HCT116 (cell line): ENCODE measurements around the gene C11orf58. TPM values are rescaled to one million over a fixed set of nuclear protein-coding genes. Genes with fewer than 3 reads are reported as not detected.

Experiments
- ATAC-seq: fragments of 200-7000 bp; cut with Tn5 transposase; 2 replicates; pipeline ENCODE4 v1.9.1; 2020; ENCODE audit warnings: mild to moderate bottlenecking, moderate library complexity
- BruUV-seq: library from RNA; stranded (reverse); fragments of 400-500 nt; replicated peaks from 2 replicates; lab custom pipeline; 2021; lab: Mats Ljungman, UMichigan
- CTCF ChIA-PET: fragments of 300-600 bp; sonication (Branson Sonifier 250); formaldehyde crosslinking; loops from one replicate; lab custom pipeline; 2021; ENCODE audit warnings: antibody characterized with exemption; lab: Charles Lee
- POLR2A ChIA-PET: fragments of 300-600, 350-600 bp; sonication (Branson Sonifier 250); formaldehyde crosslinking; loops from one replicate; lab custom pipeline; 2021; ENCODE audit warnings: antibody characterized with exemption; lab: Charles Lee
- RAD21 ChIA-PET, 2 experiments: fragments of 300-600 bp; sonication (Branson Sonifier 250); formaldehyde crosslinking; loops; one replicate each; lab custom pipeline; 2023; ENCODE audit warnings: low total read pairs in 2 of 2; ENCODE audit not compliant: uncharacterized antibody in 2 of 2, unreplicated experiment in 2 of 2, low non-redundant PET in 1 of 2; lab: Charles Lee
- DNase-seq: peaks from one replicate; pipeline ENCODE4 v3.0.0-alpha.2; 2010; ENCODE audit warnings: low read depth, low spot score
- H2AFZ ChIP-seq: fragments of 200-600 bp; shearing (Covaris generic), sonication (generic); 2 replicates; pipeline ENCODE4 v1.6.1; 2017; ENCODE audit warnings: low read depth, mixed run types, mixed read lengths, antibody characterized with exemption, low read length; ENCODE audit not compliant: poor library complexity, severe bottlenecking
- H3K27ac ChIP-seq: 2 replicates; pipeline ENCODE4 v1.5.1; 2012; ENCODE audit warnings: low read depth, low read length
- H3K27me3 ChIP-seq: fragments of 200-600 bp; sonication (generic); 2 replicates; pipeline ENCODE4 v1.6.1; 2016; ENCODE audit warnings: mixed run types, low read length, mixed read lengths; ENCODE audit not compliant: insufficient read depth
- H3K36me3 ChIP-seq, 2 experiments: fragments of 200-500 bp in 1 of 2; fragments of 200-600 bp in 1 of 2; sonication (Bioruptor generic) in 1 of 2; sonication (generic) in 1 of 2; 2 replicates each; pipeline versions ENCODE4 v1.5.1 to v1.6.1; 2014 to 2016; ENCODE audit warnings: low read length in 2 of 2, inconsistent platforms in 1 of 2, mixed read lengths in 1 of 2, mixed run types in 1 of 2; ENCODE audit not compliant: insufficient read depth in 2 of 2, control insufficient read depth in 1 of 2
- H3K4me1 ChIP-seq, 2 experiments: fragments of 200-600 bp in 1 of 2; sonication (generic) in 1 of 2; 2 replicates each; pipeline versions ENCODE4 v1.5.1 to v1.6.1; 2012 to 2017; ENCODE audit warnings: low read length in 2 of 2, inconsistent platforms in 1 of 2, mild to moderate bottlenecking in 1 of 2, mixed read lengths in 1 of 2, mixed run types in 1 of 2, moderate library complexity in 1 of 2; ENCODE audit not compliant: insufficient read depth in 2 of 2, control insufficient read depth in 1 of 2
- H3K4me2 ChIP-seq: fragments of 200-600 bp; sonication (generic); 2 replicates; pipeline ENCODE4 v1.6.1; 2017; ENCODE audit warnings: mixed run types, low read length, mixed read lengths
- H3K4me3 ChIP-seq, 2 experiments: fragments of 200-600 bp in 1 of 2; sonication (generic) in 1 of 2; replicated peaks in 1 of 2; 2 replicates each; pipeline ENCODE4 v1.5.1; 2011 to 2016; ENCODE audit warnings: low read length in 2 of 2, control low read depth in 1 of 2, low read depth in 1 of 2, mild to moderate bottlenecking in 1 of 2, mixed read lengths in 1 of 2, mixed run types in 1 of 2
- H3K79me2 ChIP-seq: fragments of 200-600 bp; sonication (generic); 2 replicates; pipeline ENCODE4 v1.6.1; 2017; ENCODE audit warnings: mild to moderate bottlenecking, mixed run types, low read length, moderate library complexity, mixed read lengths; ENCODE audit not compliant: insufficient read depth
- H3K9ac ChIP-seq: fragments of 200-600 bp; sonication (generic); 2 replicates; pipeline ENCODE4 v1.6.1; 2016; ENCODE audit warnings: low read length, mixed read lengths
- H3K9me2 ChIP-seq: fragments of 200-600 bp; sonication (generic), shearing (Covaris generic); 2 replicates; pipeline ENCODE4 v1.6.1; 2017; ENCODE audit warnings: mixed run types, mild to moderate bottlenecking, moderate library complexity; ENCODE audit not compliant: insufficient read depth
- H3K9me3 ChIP-seq, 2 experiments: fragments of 200-500 bp in 1 of 2; fragments of 200-600 bp in 1 of 2; sonication (Bioruptor generic) in 1 of 2; sonication (generic) in 1 of 2; 2 replicates each; pipeline ENCODE4 v1.6.1; 2014 to 2017; ENCODE audit warnings: low read length in 2 of 2, mixed read lengths in 2 of 2, inconsistent platforms in 1 of 2, low read depth in 1 of 2, mild to moderate bottlenecking in 1 of 2, mixed run types in 1 of 2, moderate library complexity in 1 of 2; ENCODE audit not compliant: control insufficient read depth in 1 of 2, insufficient read depth in 1 of 2
- H4K20me1 ChIP-seq: fragments of 200-600 bp; sonication (generic), shearing (Covaris generic); 2 replicates; pipeline ENCODE4 v1.6.1; 2017; ENCODE audit warnings: mixed run types, mild to moderate bottlenecking, moderate library complexity; ENCODE audit not compliant: insufficient read depth
- CEBPB ChIP-seq: IDR thresholded peaks from 2 replicates; pipeline ENCODE4 v1.6.1; 2012; ENCODE audit warnings: low read depth
- EGR1 ChIP-seq: IDR thresholded peaks from 2 replicates; pipeline ENCODE4 v1.6.1; 2012; ENCODE audit warnings: low read depth
- ELF1 ChIP-seq: IDR thresholded peaks from 2 replicates; pipeline ENCODE4 v1.6.1; 2012; ENCODE audit warnings: low read depth, borderline replicate concordance
- EZH2phosphoT487 ChIP-seq: fragments of 200-600 bp; IDR thresholded peaks from 2 replicates; pipeline ENCODE4 v1.6.1; 2018; ENCODE audit warnings: antibody characterized with exemption, borderline replicate concordance
- FOSL1 ChIP-seq: IDR thresholded peaks from 2 replicates; pipeline ENCODE4 v1.6.1; 2012; ENCODE audit warnings: low read depth
- JUND ChIP-seq: IDR thresholded peaks from 2 replicates; pipeline ENCODE4 v1.6.1; 2012
- RAD21 ChIP-seq: IDR thresholded peaks from 2 replicates; pipeline ENCODE4 v1.6.1; 2012; ENCODE audit warnings: low read depth, mild to moderate bottlenecking
- SIN3A ChIP-seq: IDR thresholded peaks from 2 replicates; pipeline ENCODE4 v1.6.1; 2012; ENCODE audit warnings: low read depth
- SP1 ChIP-seq: IDR thresholded peaks from 2 replicates; pipeline ENCODE4 v1.6.1; 2012; ENCODE audit warnings: low read depth
- SRF ChIP-seq: IDR thresholded peaks from 2 replicates; pipeline ENCODE4 v1.6.1; 2012; ENCODE audit warnings: low read depth
- TCF7L2 ChIP-seq: IDR thresholded peaks from 2 replicates; pipeline ENCODE4 v1.7.0; 2011; ENCODE audit warnings: borderline replicate concordance, inconsistent platforms; ENCODE audit not compliant: insufficient read depth, insufficient read length; ENCODE audit errors: extremely low read depth
- YY1 ChIP-seq: IDR thresholded peaks from 2 replicates; pipeline ENCODE4 v1.6.1; 2011; ENCODE audit warnings: low read length, low read depth, moderate library complexity, mild to moderate bottlenecking; ENCODE audit not compliant: insufficient replicate concordance; ENCODE audit errors: extremely low read depth
- ZFX ChIP-seq: fragments of 450-650 bp; IDR thresholded peaks from 2 replicates; pipeline ENCODE4 v1.6.1; 2017
- ZNF274 ChIP-seq: fragments of 200-500 bp; sonication (Bioruptor generic); IDR thresholded peaks from 2 replicates; pipeline ENCODE4 v1.6.1; 2014; ENCODE audit warnings: mild to moderate bottlenecking, low read depth, low read length, inconsistent platforms
- intact Hi-C: fragments of 100-400 bp; cut with micrococcal nuclease; formaldehyde crosslinking; loops from 2 replicates; pipeline ENCODE4 v1.10.0; 2022
- total RNA-seq: library from RNA; stranded (reverse); gene quantifications from one replicate; pipeline ENCODE4 v1.2.1, GENCODE V29; 2021; ENCODE audit not compliant: unreplicated experiment
- TF ChIP-seq, protein P1 (sequence below), 3 experiments: fragments of 200-600 bp in 1 of 3; sonication (generic) in 1 of 3; IDR thresholded peaks in 2 of 3; conservative IDR thresholded peaks in 1 of 3; 2 replicates each; pipeline ENCODE4 v1.5.1; 2012 to 2017; ENCODE audit warnings: low read depth in 2 of 3, low read length in 2 of 3, antibody characterized with exemption in 1 of 3, borderline replicate concordance in 1 of 3, control low read depth in 1 of 3, mild to moderate bottlenecking in 1 of 3, mixed read lengths in 1 of 3, mixed run types in 1 of 3, moderate library complexity in 1 of 3; ENCODE audit not compliant: insufficient read depth in 1 of 3
- TF ChIP-seq, protein P2 (sequence below): IDR thresholded peaks from 2 replicates; pipeline ENCODE4 v1.6.1; 2012
- TF ChIP-seq, protein P3 (sequence below): IDR thresholded peaks from 2 replicates; pipeline ENCODE4 v1.6.1; 2011; ENCODE audit warnings: mild to moderate bottlenecking, low read length, moderate library complexity; ENCODE audit not compliant: insufficient replicate concordance; ENCODE audit errors: extremely low read depth
- TF ChIP-seq, protein P4 (sequence below): IDR thresholded peaks from 2 replicates; pipeline ENCODE4 v1.6.1; 2012; ENCODE audit warnings: low read depth

C11orf58 gene
- total RNA-seq, 1 experiment from 2014 or later: 108 TPM

DNA sequence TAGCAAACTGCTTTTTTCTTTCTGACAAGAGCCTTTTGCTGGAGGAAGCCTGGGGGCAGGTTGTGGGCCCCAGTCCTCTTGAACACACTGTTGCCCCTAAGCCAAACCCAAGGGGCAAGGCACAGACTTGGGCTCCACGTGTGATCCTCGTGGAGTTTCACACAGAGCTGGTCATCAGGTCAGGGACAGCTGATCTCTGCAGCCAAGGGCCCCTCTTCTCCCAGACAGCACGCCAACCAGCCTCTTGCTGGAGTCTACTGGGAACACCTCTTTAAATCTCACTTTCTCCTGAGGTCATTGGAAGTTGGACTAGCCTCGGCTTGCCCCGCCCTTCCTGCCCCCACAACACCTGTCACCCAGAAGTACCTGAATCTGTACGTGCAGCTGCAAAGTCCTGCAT, 39.8 kb downstream of the C11orf58 start (continued):
- TF ChIP-seq, protein P1, sequence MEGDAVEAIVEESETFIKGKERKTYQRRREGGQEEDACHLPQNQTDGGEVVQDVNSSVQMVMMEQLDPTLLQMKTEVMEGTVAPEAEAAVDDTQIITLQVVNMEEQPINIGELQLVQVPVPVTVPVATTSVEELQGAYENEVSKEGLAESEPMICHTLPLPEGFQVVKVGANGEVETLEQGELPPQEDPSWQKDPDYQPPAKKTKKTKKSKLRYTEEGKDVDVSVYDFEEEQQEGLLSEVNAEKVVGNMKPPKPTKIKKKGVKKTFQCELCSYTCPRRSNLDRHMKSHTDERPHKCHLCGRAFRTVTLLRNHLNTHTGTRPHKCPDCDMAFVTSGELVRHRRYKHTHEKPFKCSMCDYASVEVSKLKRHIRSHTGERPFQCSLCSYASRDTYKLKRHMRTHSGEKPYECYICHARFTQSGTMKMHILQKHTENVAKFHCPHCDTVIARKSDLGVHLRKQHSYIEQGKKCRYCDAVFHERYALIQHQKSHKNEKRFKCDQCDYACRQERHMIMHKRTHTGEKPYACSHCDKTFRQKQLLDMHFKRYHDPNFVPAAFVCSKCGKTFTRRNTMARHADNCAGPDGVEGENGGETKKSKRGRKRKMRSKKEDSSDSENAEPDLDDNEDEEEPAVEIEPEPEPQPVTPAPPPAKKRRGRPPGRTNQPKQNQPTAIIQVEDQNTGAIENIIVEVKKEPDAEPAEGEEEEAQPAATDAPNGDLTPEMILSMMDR (IDR thresholded peaks at IDR 0.05 in 2 of 3, conservative IDR thresholded peaks at IDR 0.05 in 1 of 3; ENCODE audit: borderline replicate concordance in 1 of 3, insufficient read depth in 1 of 3, low read depth in 2 of 3, low read length in 2 of 3): no peak
- no peak for TF ChIP-seq FOSL1
- TF ChIP-seq, protein P2, sequence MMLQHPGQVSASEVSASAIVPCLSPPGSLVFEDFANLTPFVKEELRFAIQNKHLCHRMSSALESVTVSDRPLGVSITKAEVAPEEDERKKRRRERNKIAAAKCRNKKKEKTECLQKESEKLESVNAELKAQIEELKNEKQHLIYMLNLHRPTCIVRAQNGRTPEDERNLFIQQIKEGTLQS: no peak
- no peak for TF ChIP-seq ELF1
- no peak for TF ChIP-seq SP1
- no peak for TF ChIP-seq RAD21
- TF ChIP-seq SRF: no peak
- TF ChIP-seq JUND: no peak
- TF ChIP-seq ZFX: no peak

DNA sequence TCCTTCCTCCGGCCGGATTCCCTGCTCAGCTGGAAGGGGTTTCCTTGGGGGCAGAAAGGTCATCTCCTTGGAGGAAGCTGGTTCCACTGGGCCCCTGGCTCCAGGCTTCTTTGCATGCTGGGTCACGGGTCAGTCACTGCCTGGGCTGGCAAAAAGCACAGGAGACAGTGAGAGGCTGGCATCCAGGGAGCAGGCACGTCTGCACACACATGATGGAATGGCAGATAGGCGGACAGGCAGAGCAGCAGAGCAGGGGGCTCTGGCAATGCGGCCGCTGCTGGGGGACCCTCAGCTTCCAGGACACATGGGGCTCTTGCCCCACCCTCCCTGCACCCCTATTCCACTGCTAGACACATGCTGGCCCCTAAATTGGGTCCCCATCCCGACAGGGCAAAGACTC, 40.4 kb downstream of the C11orf58 start:
- Histone ChIP-seq H3K4me2 (peak overlapping the region; percentile 60), H2AFZ (no peak overlapping the region), H3K4me1 (peaks cover 35 to 45% of the 10 kb centered on the region in 2 experiments), H3K4me3 (no peak overlapping the region), H3K36me3 (no peaks in the 10 kb centered on the region), H3K27ac (no peak overlapping the region), H3K27me3 (no peaks in the 10 kb centered on the region), H3K79me2 (no peaks in the 10 kb centered on the region), H4K20me1 (no peaks in the 10 kb centered on the region), H3K9me2 (no peaks in the 10 kb centered on the region), H3K9ac (no peak overlapping the region), H3K9me3 (no peaks in the 10 kb centered on the region)
- ChIA-PET RAD21 (no interaction called here), CTCF (no interaction called here), POLR2A (no interaction called here)
- ATAC-seq: no peak
- no peak for DNase-seq
- TF ChIP-seq CEBPB (no peak), JUND (no peak), YY1 (no peak), SRF (no peak), EZH2phosphoT487 (no peak), TCF7L2 (no peak), EGR1 (no peak), ZNF274 (no peak), SP1 (no peak), SIN3A (no peak)
- TF ChIP-seq, protein P3, sequence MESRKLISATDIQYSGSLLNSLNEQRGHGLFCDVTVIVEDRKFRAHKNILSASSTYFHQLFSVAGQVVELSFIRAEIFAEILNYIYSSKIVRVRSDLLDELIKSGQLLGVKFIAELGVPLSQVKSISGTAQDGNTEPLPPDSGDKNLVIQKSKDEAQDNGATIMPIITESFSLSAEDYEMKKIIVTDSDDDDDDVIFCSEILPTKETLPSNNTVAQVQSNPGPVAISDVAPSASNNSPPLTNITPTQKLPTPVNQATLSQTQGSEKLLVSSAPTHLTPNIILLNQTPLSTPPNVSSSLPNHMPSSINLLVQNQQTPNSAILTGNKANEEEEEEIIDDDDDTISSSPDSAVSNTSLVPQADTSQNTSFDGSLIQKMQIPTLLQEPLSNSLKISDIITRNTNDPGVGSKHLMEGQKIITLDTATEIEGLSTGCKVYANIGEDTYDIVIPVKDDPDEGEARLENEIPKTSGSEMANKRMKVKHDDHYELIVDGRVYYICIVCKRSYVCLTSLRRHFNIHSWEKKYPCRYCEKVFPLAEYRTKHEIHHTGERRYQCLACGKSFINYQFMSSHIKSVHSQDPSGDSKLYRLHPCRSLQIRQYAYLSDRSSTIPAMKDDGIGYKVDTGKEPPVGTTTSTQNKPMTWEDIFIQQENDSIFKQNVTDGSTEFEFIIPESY: no peak
- TF ChIP-seq, protein P2: no peak
- TF ChIP-seq, protein P4, sequence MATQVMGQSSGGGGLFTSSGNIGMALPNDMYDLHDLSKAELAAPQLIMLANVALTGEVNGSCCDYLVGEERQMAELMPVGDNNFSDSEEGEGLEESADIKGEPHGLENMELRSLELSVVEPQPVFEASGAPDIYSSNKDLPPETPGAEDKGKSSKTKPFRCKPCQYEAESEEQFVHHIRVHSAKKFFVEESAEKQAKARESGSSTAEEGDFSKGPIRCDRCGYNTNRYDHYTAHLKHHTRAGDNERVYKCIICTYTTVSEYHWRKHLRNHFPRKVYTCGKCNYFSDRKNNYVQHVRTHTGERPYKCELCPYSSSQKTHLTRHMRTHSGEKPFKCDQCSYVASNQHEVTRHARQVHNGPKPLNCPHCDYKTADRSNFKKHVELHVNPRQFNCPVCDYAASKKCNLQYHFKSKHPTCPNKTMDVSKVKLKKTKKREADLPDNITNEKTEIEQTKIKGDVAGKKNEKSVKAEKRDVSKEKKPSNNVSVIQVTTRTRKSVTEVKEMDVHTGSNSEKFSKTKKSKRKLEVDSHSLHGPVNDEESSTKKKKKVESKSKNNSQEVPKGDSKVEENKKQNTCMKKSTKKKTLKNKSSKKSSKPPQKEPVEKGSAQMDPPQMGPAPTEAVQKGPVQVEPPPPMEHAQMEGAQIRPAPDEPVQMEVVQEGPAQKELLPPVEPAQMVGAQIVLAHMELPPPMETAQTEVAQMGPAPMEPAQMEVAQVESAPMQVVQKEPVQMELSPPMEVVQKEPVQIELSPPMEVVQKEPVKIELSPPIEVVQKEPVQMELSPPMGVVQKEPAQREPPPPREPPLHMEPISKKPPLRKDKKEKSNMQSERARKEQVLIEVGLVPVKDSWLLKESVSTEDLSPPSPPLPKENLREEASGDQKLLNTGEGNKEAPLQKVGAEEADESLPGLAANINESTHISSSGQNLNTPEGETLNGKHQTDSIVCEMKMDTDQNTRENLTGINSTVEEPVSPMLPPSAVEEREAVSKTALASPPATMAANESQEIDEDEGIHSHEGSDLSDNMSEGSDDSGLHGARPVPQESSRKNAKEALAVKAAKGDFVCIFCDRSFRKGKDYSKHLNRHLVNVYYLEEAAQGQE: no peak
- intact Hi-C loops: no loop called here
- no TSS peak for BruUV-seq
